ENCODE measurements around the gene ULK2. TPM values are rescaled to one million over a fixed set of nuclear protein-coding genes. Genes with fewer than 3 reads are reported as not detected.

ULK2 gene
- total and polyA plus RNA-seq, 2 of the 13 experiments (the other 11 are each of a cell fraction or from before 2014, with no cell fraction given): 0.01 TPM; not detected in 1

- FAIRE-seq (no peak), ATAC-seq (no peak), DNase-seq (ENCODE audit: low spot score) (no peak)
- TF ChIP-seq NR2F1 (CRISPR knock-in tag; IDR thresholded peaks at IDR 0.05): no peak
- no peak for TF ChIP-seq ZBTB2 (CRISPR knock-in tag; IDR thresholded peaks at IDR 0.05; ENCODE audit: low read depth)
- TF ChIP-seq ZNF83 (CRISPR knock-in tag; IDR thresholded peaks at IDR 0.05; ENCODE audit: borderline replicate concordance): no peak
- no peak for TF ChIP-seq ZBTB7A (CRISPR knock-in tag; IDR thresholded peaks at IDR 0.05)
- TF ChIP-seq CTCF (CRISPR knock-in tag; IDR thresholded peaks at IDR 0.05): 0 out of 2 replicates have a peak, but pooled peaks have one; percentile 8
- no peak for TF ChIP-seq ZNF326 (CRISPR knock-in tag; IDR thresholded peaks at IDR 0.05; ENCODE audit: borderline replicate concordance)
- TF ChIP-seq AGO1 (IDR thresholded peaks at IDR 0.05; ENCODE audit: low read depth, low read length, poor library complexity, severe bottlenecking): no peak
- TF ChIP-seq ZNF512B (CRISPR knock-in tag; IDR thresholded peaks at IDR 0.05; ENCODE audit: borderline replicate concordance): no peak
- 0 out of 2 replicates have a peak, but pooled peaks have one; percentile 20 for TF ChIP-seq NR2F6 (IDR thresholded peaks at IDR 0.05)
- TF ChIP-seq NR2F6 (CRISPR knock-in tag; IDR thresholded peaks at IDR 0.05): no peak
- no peak for TF ChIP-seq DNMT1 (CRISPR knock-in tag; IDR thresholded peaks at IDR 0.05)
- TF ChIP-seq NPAS2 (CRISPR knock-in tag; IDR thresholded peaks at IDR 0.05; ENCODE audit: borderline replicate concordance): no peak
- Histone ChIP-seq H2AFZ (ENCODE audit: low read length) (no peak overlapping the region), H3K4me3 (replicated peaks in 1 of 3; ENCODE audit: insufficient read depth in 1 of 3, low read depth in 2 of 3, low read length in 3 of 3) (no peak overlapping the region), H3K36me3 (replicated peaks in 1 of 2; ENCODE audit: control insufficient read depth in 1 of 2, insufficient read depth in 2 of 2, low read length in 2 of 2) (no peaks in the 10 kb centered on the region), H3K4me1 (ENCODE audit: insufficient read depth, low read length) (peaks cover 55% of the 10 kb centered on the region), H4K20me1 (ENCODE audit: insufficient read depth, low read length) (no peaks in the 10 kb centered on the region), H3K27me3 (ENCODE audit: control insufficient read depth in 1 of 2, insufficient read depth in 2 of 2, low read length in 2 of 2) (no peaks in the 10 kb centered on the region; a peak in 1 of 5 replicates), H3K27ac (ENCODE audit: extremely low read length, insufficient read depth, low read length) (no peak overlapping the region), H3K9ac (ENCODE audit: insufficient read depth, low read depth, low read length) (no peak overlapping the region), H3K79me2 (ENCODE audit: insufficient read depth, low read length) (no peaks in the 10 kb centered on the region), H3K9me3 (ENCODE audit: low read length) (no peaks in the 10 kb centered on the region), H3K4me2 (ENCODE audit: low read depth, low read length) (no peak overlapping the region)
- in situ Hi-C loops (cut with HindIII; ENCODE audit: extremely low pct_ligation_motif_present, low pct_unique_long_range_greater_than_20kb): no loop called here
- ChIA-PET POLR2A (no interaction called here), CTCF (ENCODE audit: low intra/inter-chr PET ratio, low total read pairs) (no interaction called here)
- intact Hi-C loops (cut with micrococcal nuclease; ENCODE audit: unreplicated experiment): no loop called here
- BruUV-seq (replicated peaks): no TSS peak
- WGBS (ENCODE audit: low lambda C conversion rate): 40% methylated on average over 1 of the region's 9 CpGs
These were observed 129.0 kb downstream of the ULK2 start for GRCh38 chr17:19738757-19739156.

Data from HepG2 (cell line).